H9 (cell line): ENCODE data around the gene PLXNC1. TPM values are rescaled to one million over a fixed set of nuclear protein-coding genes. Genes with fewer than 3 reads are reported as not detected.

Experiments
- DNase-seq: peaks from one replicate; pipeline ENCODE4 v3.0.0-alpha.2; 2017
- H2AFZ ChIP-seq: one replicate; pipeline ENCODE4 v1.6.1; 2013; ENCODE audit warnings: mild to moderate bottlenecking, low read length, control low read depth, moderate library complexity
- H2AK5ac ChIP-seq: 2 replicates; pipeline ENCODE4 v1.6.1; 2013; ENCODE audit warnings: low read length, control low read depth, mixed read lengths; ENCODE audit not compliant: insufficient read length
- H2BK120ac ChIP-seq: one replicate; pipeline ENCODE4 v1.6.1; 2013; ENCODE audit warnings: low read depth, mild to moderate bottlenecking, low read length, control low read depth, inconsistent platforms; ENCODE audit not compliant: poor library complexity, severe bottlenecking
- H2BK12ac ChIP-seq: 2 replicates; pipeline ENCODE4 v1.6.1; 2013; ENCODE audit warnings: low read length, control low read depth, mixed read lengths, low read depth; ENCODE audit not compliant: insufficient read length
- H2BK15ac ChIP-seq: 2 replicates; pipeline ENCODE4 v1.6.1; 2013; ENCODE audit warnings: low read depth, low read length, control low read depth
- H2BK20ac ChIP-seq: one replicate; pipeline ENCODE4 v1.6.1; 2013; ENCODE audit warnings: low read depth, mild to moderate bottlenecking, low read length, control low read depth, inconsistent platforms; ENCODE audit not compliant: poor library complexity, severe bottlenecking
- H2BK5ac ChIP-seq: 2 replicates; pipeline ENCODE4 v1.6.1; 2013; ENCODE audit warnings: low read length, control low read depth, mixed read lengths; ENCODE audit not compliant: insufficient read length
- H3K14ac ChIP-seq: 2 replicates; pipeline ENCODE4 v1.6.1; 2013; ENCODE audit warnings: low read length, control low read depth; ENCODE audit not compliant: insufficient read depth
- H3K18ac ChIP-seq: 2 replicates; pipeline ENCODE4 v1.6.1; 2013; ENCODE audit warnings: low read depth, mild to moderate bottlenecking, mixed read lengths, low read length, control low read depth; ENCODE audit not compliant: insufficient read length
- H3K23ac ChIP-seq: 2 replicates; pipeline ENCODE4 v1.6.1; 2013; ENCODE audit warnings: low read length, control low read depth, mixed read lengths, low read depth; ENCODE audit not compliant: insufficient read length
- H3K23me2 ChIP-seq: 2 replicates; pipeline ENCODE4 v1.6.1; 2013; ENCODE audit warnings: low read depth, mild to moderate bottlenecking, mixed read lengths, low read length, control low read depth; ENCODE audit not compliant: insufficient read length, poor library complexity, severe bottlenecking
- H3K27ac ChIP-seq: 2 replicates; pipeline ENCODE4 v1.5.1; 2013; ENCODE audit warnings: low read length, control low read depth, mixed read lengths, low read depth; ENCODE audit not compliant: insufficient read length
- H3K27me3 ChIP-seq: 2 replicates; pipeline ENCODE4 v1.6.1; 2013; ENCODE audit warnings: low read length, control low read depth, inconsistent platforms; ENCODE audit not compliant: insufficient read depth
- H3K4ac ChIP-seq: 2 replicates; pipeline ENCODE4 v1.6.1; 2013; ENCODE audit warnings: low read depth, mild to moderate bottlenecking, control low read depth, inconsistent platforms, low read length, moderate library complexity
- H3K4me1 ChIP-seq: 2 replicates; pipeline ENCODE4 v1.6.1; 2013; ENCODE audit warnings: low read length, control low read depth, inconsistent platforms; ENCODE audit not compliant: insufficient read depth
- H3K4me2 ChIP-seq: 2 replicates; pipeline ENCODE4 v1.6.1; 2013; ENCODE audit warnings: low read length, control low read depth, mixed read lengths; ENCODE audit not compliant: insufficient read length, insufficient read depth
- H3K56ac ChIP-seq: 2 replicates; pipeline ENCODE4 v1.6.1; 2013; ENCODE audit warnings: low read depth, mild to moderate bottlenecking, mixed read lengths, low read length, control low read depth; ENCODE audit not compliant: insufficient read length
- H3K79me1 ChIP-seq: 2 replicates; pipeline ENCODE4 v1.6.1; 2013; ENCODE audit warnings: low read depth, mild to moderate bottlenecking, moderate library complexity, low read length, control low read depth, inconsistent platforms; ENCODE audit not compliant: insufficient read depth, poor library complexity, severe bottlenecking
- H3K79me2 ChIP-seq: 2 replicates; pipeline ENCODE4 v1.6.1; 2013; ENCODE audit warnings: low read length, control low read depth, inconsistent platforms; ENCODE audit not compliant: insufficient read depth
- H3K9ac ChIP-seq: 2 replicates; pipeline ENCODE4 v1.6.1; 2013; ENCODE audit warnings: low read length, control low read depth, mixed read lengths; ENCODE audit not compliant: insufficient read length; ENCODE audit errors: extremely low read depth
- H3K9me3 ChIP-seq: one replicate; pipeline ENCODE4 v1.6.1; 2013; ENCODE audit warnings: low read depth, low read length, inconsistent platforms; ENCODE audit not compliant: control insufficient read depth
- H3T11ph ChIP-seq: one replicate; pipeline ENCODE4 v1.6.1; 2013; ENCODE audit warnings: mild to moderate bottlenecking, low read length, control low read depth, inconsistent platforms
- H4K20me1 ChIP-seq: one replicate; pipeline ENCODE4 v1.6.1; 2013; ENCODE audit not compliant: control insufficient read depth, insufficient read length, insufficient read depth
- H4K5ac ChIP-seq: 2 replicates; pipeline ENCODE4 v1.6.1; 2013; ENCODE audit warnings: low read depth, mild to moderate bottlenecking, mixed read lengths, low read length, control low read depth; ENCODE audit not compliant: insufficient read length
- H4K8ac ChIP-seq: replicated peaks from 2 replicates; pipeline ENCODE4 v1.6.1; 2013; ENCODE audit warnings: low read length, control low read depth, mixed read lengths, low read depth; ENCODE audit not compliant: insufficient read length
- H4K91ac ChIP-seq: 2 replicates; pipeline ENCODE4 v1.6.1; 2013; ENCODE audit warnings: low read depth, mild to moderate bottlenecking, moderate library complexity, mixed read lengths, low read length, control low read depth; ENCODE audit not compliant: insufficient read length
- H3K27ac Mint-ChIP-seq, 3 experiments: 2 replicates in 2 of 3; 3 replicates in 1 of 3; pipeline ENCODE4 v1.8.0; 2020 to 2021; ENCODE audit warnings: mixed read lengths in 3 of 3, mild to moderate bottlenecking in 1 of 3, moderate library complexity in 1 of 3
- H3K27me3 Mint-ChIP-seq: 2 replicates; pipeline ENCODE4 v1.8.0; 2021; ENCODE audit warnings: low read depth, mild to moderate bottlenecking, moderate library complexity, mixed read lengths
- H3K36me3 Mint-ChIP-seq, 3 experiments: 2 replicates in 2 of 3; 3 replicates in 1 of 3; pipeline ENCODE4 v1.8.0; 2020 to 2021; ENCODE audit warnings: low read depth in 3 of 3, mixed read lengths in 3 of 3; ENCODE audit not compliant: insufficient read depth in 1 of 3
- H3K4me1 Mint-ChIP-seq, 2 experiments: 2 replicates each; pipeline ENCODE4 v1.8.0; 2020; ENCODE audit warnings: mixed read lengths in 2 of 2
- H3K4me3 Mint-ChIP-seq, 2 experiments: 2 replicates in 1 of 2; 3 replicates in 1 of 2; pipeline ENCODE4 v1.8.0; 2020 to 2021; ENCODE audit warnings: mild to moderate bottlenecking in 2 of 2, mixed read lengths in 2 of 2, moderate library complexity in 1 of 2
- H3K9me3 Mint-ChIP-seq, 2 experiments: 2 replicates in 1 of 2; 3 replicates in 1 of 2; pipeline ENCODE4 v1.8.0; 2020; ENCODE audit warnings: mild to moderate bottlenecking in 2 of 2, mixed read lengths in 2 of 2, moderate library complexity in 1 of 2
- WGBS: extraction: QIAGEN DNeasy Blood & Tissue Kit; methylation state at CpG from one replicate; pipeline ENCODE4 v1.1.7; 2013; ENCODE audit warnings: missing lambda C conversion rate, low lambda C conversion rate, mixed read lengths; ENCODE audit not compliant: insufficient read length; ENCODE audit errors: extremely low coverage; 5-methylcytosine and 5-hydroxymethylcytosine counted together
- total RNA-seq: library from RNA; stranded (reverse); gene quantifications from 2 replicates; pipeline ENCODE4 v1.2.1, GENCODE V29; 2021
- TF ChIP-seq, protein P1 (sequence below): fragments of 200-600 bp; sonication (generic); conservative IDR thresholded peaks from 3 replicates; pipeline ENCODE4 v1.8.0; 2021; ENCODE audit warnings: antibody characterized with exemption, mild to moderate bottlenecking

The PLXNC1 gene
- total RNA-seq, 1 experiment from 2014 or later, result 1.2 TPM

DNA sequence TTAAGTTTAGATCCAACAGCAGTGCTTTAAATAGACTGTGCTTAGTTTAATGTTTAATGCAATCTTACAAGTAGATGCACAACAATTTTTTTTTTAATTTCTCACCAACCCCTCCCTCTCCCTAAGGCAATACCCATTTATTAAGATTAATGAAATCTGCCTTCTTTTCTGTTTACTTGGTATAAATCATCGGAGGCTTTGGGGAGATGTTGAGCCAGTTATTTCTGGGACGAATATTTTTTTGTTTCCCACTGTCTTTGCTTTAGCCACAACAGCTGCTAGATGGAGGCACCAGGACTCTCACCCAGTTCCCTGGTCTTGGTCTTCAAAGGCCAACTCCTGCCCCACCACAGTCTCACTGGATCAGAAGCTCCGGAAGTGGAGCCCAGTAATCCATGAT, 113.4 kb downstream of the PLXNC1 start:
- Histone ChIP-seq H4K8ac (no peak overlapping the region), H3K23ac (no peak overlapping the region), H3K14ac (no peak overlapping the region), H4K5ac (no peak overlapping the region), H3K4me1 (peaks cover 18% of the 10 kb centered on the region; the same call in 1 of the 2 replicates), H3T11ph (no peak overlapping the region), H3K9ac (no peak overlapping the region), H2BK120ac (no peak overlapping the region), H4K20me1 (no peaks in the 10 kb centered on the region), H3K4ac (no peak overlapping the region), H3K79me1 (no peaks in the 10 kb centered on the region), H3K9me3 (no peaks in the 10 kb centered on the region), H3K23me2 (no peaks in the 10 kb centered on the region), H3K27me3 (no peaks in the 10 kb centered on the region), H4K91ac (no peak overlapping the region), H3K56ac (no peak overlapping the region), H2AK5ac (no peak overlapping the region), H2BK12ac (no peak overlapping the region), H2AFZ (no peak overlapping the region), H2BK5ac (no peak overlapping the region), H3K4me2 (no peak overlapping the region), H2BK20ac (no peak overlapping the region), H3K79me2 (no peaks in the 10 kb centered on the region), H2BK15ac (no peak overlapping the region), H3K18ac (no peak overlapping the region), H3K27ac (no peak overlapping the region)
- Mint-ChIP-seq H3K27me3 (peaks cover 14% of the 10 kb centered on the region), H3K27ac (peak overlapping the region in 2 of 3 experiments; percentile 39 to 99; a peak in 4 of 7 replicates), H3K36me3 (peaks cover 0 to 9% (median 4%) of the 10 kb centered on the region in 3 experiments; a peak in 4 of 7 replicates), H3K4me3 (peak overlapping the region in 1 of 2 experiments; percentile 44; a peak in 2 of 5 replicates), H3K9me3 (peaks cover 0 to 2% of the 10 kb centered on the region in 2 experiments; a peak in 2 of 5 replicates), H3K4me1 (peaks cover 54 to 63% of the 10 kb centered on the region in 2 experiments)
- WGBS, result no CpG with 5 or more reads among the region's 3 CpGs
- DNase-seq, result no peak
- TF ChIP-seq, protein P1, sequence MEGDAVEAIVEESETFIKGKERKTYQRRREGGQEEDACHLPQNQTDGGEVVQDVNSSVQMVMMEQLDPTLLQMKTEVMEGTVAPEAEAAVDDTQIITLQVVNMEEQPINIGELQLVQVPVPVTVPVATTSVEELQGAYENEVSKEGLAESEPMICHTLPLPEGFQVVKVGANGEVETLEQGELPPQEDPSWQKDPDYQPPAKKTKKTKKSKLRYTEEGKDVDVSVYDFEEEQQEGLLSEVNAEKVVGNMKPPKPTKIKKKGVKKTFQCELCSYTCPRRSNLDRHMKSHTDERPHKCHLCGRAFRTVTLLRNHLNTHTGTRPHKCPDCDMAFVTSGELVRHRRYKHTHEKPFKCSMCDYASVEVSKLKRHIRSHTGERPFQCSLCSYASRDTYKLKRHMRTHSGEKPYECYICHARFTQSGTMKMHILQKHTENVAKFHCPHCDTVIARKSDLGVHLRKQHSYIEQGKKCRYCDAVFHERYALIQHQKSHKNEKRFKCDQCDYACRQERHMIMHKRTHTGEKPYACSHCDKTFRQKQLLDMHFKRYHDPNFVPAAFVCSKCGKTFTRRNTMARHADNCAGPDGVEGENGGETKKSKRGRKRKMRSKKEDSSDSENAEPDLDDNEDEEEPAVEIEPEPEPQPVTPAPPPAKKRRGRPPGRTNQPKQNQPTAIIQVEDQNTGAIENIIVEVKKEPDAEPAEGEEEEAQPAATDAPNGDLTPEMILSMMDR, result no peak
